Measurements from ENCODE around the gene GJC1.

The GJC1 gene

DNA sequence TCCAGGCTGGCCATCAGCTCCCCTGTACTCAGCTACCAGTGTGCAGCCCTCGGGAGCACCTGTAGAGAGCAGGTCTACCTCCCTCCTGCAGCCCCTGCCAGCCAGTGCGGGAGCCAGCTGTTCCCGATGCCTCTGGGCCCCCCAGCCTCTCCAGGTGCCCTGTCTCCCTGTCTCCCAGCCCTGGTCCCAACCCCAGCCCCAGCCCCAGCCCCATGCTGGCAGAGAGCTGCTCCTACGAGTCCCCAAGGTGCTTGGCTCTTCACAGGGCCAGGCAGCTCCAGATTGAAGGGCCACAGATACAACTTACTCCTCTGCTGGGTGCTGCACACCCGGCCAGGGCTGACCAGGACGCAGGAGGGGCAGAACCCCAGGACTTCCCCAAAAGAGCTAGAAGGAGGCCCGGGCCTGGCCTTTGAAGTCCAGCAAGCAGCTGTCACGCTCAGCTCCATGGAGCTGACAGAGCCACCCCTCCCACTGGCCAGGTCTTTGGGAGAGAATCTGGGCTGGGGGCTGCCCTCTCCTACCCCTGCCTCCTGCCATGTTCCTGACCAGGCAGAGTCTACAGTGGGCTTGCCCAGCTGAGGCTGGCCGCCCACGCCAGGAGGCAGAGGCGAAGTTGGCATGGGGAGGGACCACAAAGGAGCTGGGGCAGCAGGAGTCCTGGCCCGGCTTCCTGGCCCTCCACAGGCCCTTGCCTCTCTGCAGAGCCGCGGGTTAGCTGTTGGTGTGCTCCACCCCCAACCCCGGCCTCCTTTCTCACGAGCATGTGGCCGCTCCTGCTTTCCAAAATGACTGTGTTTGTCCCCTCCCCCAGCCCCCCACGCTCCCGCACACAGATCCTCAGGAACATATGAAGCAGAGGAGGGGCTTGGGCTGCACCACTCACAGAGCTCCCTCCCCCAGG lies 80.8 kb downstream of the GJC1 start:
- DNase-seq (ENCODE audit: extremely low spot score, insufficient read length, low read depth): no peak

More for the DNA sequence above, 80.8 kb downstream of the GJC1 start:
- no peak for FAIRE-seq

Measured in GM18507 (cell line).